ENCODE results near the gene BRICD5. TPM values are rescaled to one million over a fixed set of nuclear protein-coding genes. Genes with fewer than 3 reads are reported as not detected.
A peak's percentile ranks its signal among the peaks of the same experiment; 100 is the strongest.

Gene BRICD5
- total and polyA plus RNA-seq, 7 donors: 1.8 to 21.3 (median 4.8) TPM; not detected in 2

GRCh38 chr16:2238150-2238837 is 27.6 kb upstream of the BRICD5 start:
- Histone ChIP-seq H3K9me3 (no peaks in the 10 kb centered on the region), H3K4me3 (no peak overlapping the region), H3K27ac (no peak overlapping the region), H3K4me1 (peaks cover 0 to 27% (median 24%) of the 10 kb centered on the region in 4 donors), H3K27me3 (peaks cover 17 to 49% (median 26%) of the 10 kb centered on the region in 3 donors), H3K36me3 (peaks cover 38 to 58% (median 42%) of the 10 kb centered on the region in 4 donors)
- WGBS, 2 donors: 21 to 59% methylated on average over 18 of the region's 18 CpGs
- intact Hi-C loops (cut with DNase I): no loop called here
- TF ChIP-seq CTCF (IDR thresholded peaks at IDR 0.05) (no peak), POLR2A (IDR thresholded peaks at IDR 0.05) (no peak), POLR2AphosphoS5 (IDR thresholded peaks at IDR 0.05) (no peak)
- no peak for DNase-seq

- peaks cover 38 to 58% (median 42%) of the 10 kb centered on the region in 4 donors for H3K36me3 ChIP-seq
- intact Hi-C loops (cut with DNase I): no loop called here
Observed at GRCh38 chr16:2237493-2238149, 27.0 kb upstream of the BRICD5 start.

GRCh38 chr16:2237102-2237482 is 26.4 kb upstream of the BRICD5 start:
- 5 to 7% methylated on average over 40 of the region's 40 CpGs for WGBS, 2 donors
- Histone ChIP-seq H3K4me1 (peaks cover 0 to 27% (median 24%) of the 10 kb centered on the region in 4 donors), H3K27ac (no peak overlapping the region), H3K9me3 (no peaks in the 10 kb centered on the region), H3K4me3 (peak overlapping the region in 2 of 4 donors; percentile 14 to 24), H3K27me3 (peaks cover 17 to 53% (median 26%) of the 10 kb centered on the region in 3 donors), H3K36me3 (peaks cover 38 to 58% (median 42%) of the 10 kb centered on the region in 4 donors)
- no peak for TF ChIP-seq POLR2AphosphoS5 (IDR thresholded peaks at IDR 0.05)
- TF ChIP-seq CTCF (IDR thresholded peaks at IDR 0.05): no peak
- TF ChIP-seq EP300 (IDR thresholded peaks at IDR 0.05): no peak
- TF ChIP-seq POLR2A (IDR thresholded peaks at IDR 0.05): no peak
- intact Hi-C loops (cut with DNase I): no loop called here
- DNase-seq: peak; percentile 66

More at GRCh38 chr16:2237493-2238149, 27.0 kb upstream of the BRICD5 start:
- WGBS, 2 donors: 5 to 18% methylated on average over 65 of the region's 65 CpGs
- TF ChIP-seq POLR2AphosphoS5 (IDR thresholded peaks at IDR 0.05): peak in 2 of 4 donors; percentile 32 to 40
- TF ChIP-seq POLR2A (IDR thresholded peaks at IDR 0.05): no peak
- no peak for TF ChIP-seq EP300 (IDR thresholded peaks at IDR 0.05)
- no peak for TF ChIP-seq CTCF (IDR thresholded peaks at IDR 0.05)
- Histone ChIP-seq H3K27ac (no peak overlapping the region), H3K4me1 (peaks cover 0 to 27% (median 24%) of the 10 kb centered on the region in 4 donors), H3K9me3 (no peaks in the 10 kb centered on the region), H3K4me3 (no peak overlapping the region), H3K27me3 (peaks cover 17 to 50% (median 26%) of the 10 kb centered on the region in 3 donors)
- peak; percentile 67 for DNase-seq

- DNase-seq: peak; percentile 70
- Histone ChIP-seq H3K36me3 (peaks cover 43 to 58% (median 46%) of the 10 kb centered on the region in 4 donors), H3K4me1 (peaks cover 0 to 27% (median 24%) of the 10 kb centered on the region in 4 donors), H3K9me3 (no peaks in the 10 kb centered on the region), H3K27me3 (peaks cover 17 to 53% (median 26%) of the 10 kb centered on the region in 3 donors), H3K27ac (no peak within 1 kb of the TSS), H3K4me3 (peak within 1 kb of the TSS in 3 of 4 donors; percentile 9 to 24 (median 14))
- TF ChIP-seq POLR2A (IDR thresholded peaks at IDR 0.05) (no peak), POLR2AphosphoS5 (IDR thresholded peaks at IDR 0.05) (peak in 1 of 4 donors; percentile 7)
- intact Hi-C loops (cut with DNase I): no loop called here
- 4 to 10% methylated on average over 64 of the region's 64 CpGs for WGBS, 2 donors
Observed at GRCh38 chr16:2236337-2237101, 25.9 kb upstream of the BRICD5 start, which contains the start of gene DNASE1L2. TSS of gene DNASE1L2 (plus strand) at chr16:2236444. CDS start at chr16:2236817, 373 bp downstream.

All from sigmoid colon (tissue), 7 donors.